ENCODE data around the gene XXYLT1. TPM values are rescaled to one million over a fixed set of nuclear protein-coding genes. Genes with fewer than 3 reads are reported as not detected.

The XXYLT1 gene
- total and polyA plus RNA-seq, 10 of the 15 experiments (the other 5 are each of a cell fraction or from before 2014, with no cell fraction given): 1.2 to 14.2 (median 9.3) TPM

DNA sequence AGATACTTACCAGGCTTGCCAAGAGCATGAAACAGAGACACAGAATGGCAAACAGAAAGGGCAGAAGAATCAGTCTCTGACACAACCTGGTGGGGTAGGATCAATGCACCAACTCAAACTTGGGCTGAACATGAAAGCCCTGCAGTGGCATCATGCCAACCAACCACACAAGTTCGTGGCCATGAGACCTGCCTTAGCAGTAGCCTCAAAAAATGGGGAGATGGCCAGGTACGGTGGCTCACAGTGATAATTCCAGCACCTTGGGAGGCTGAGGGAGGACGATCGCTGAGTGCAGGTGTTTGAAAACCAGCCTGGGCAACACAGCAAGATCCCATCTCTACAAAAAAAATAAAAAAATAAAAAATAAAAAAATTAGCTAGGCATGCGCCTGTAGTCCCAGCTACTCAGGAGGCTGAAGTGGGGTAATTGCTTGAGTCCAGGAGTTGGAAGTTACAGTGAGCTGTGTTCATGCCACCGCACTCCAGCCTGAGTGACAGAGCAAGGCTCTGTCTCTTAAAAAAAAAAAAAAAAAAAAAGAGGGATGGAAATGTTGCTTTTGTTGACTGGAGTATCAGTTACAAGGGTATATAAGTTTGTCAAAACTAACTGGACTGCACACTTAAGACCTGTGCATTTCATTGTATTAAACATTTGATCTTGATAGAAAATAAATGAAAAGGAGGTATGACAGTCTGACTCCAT is 93.4 kb downstream of the XXYLT1 start:
- H3K27me3 ChIP-seq (replicated peaks in 1 of 2; ENCODE audit: control insufficient read depth in 2 of 2, insufficient read depth in 2 of 2, low read length in 1 of 2): no peaks in the 10 kb centered on the region
- no peak for FAIRE-seq
- no peak for ATAC-seq
- H3K9me3 ChIP-seq (replicated peaks; ENCODE audit: control insufficient read depth, insufficient read depth, low read length): no peaks in the 10 kb centered on the region
- 85% methylated on average over 6 of the region's 6 CpGs for WGBS (ENCODE audit: insufficient coverage, insufficient replicate concordance, low lambda C conversion rate, missing lambda C conversion rate)
- SMC1A ChIA-PET (ENCODE audit: uncharacterized antibody, unreplicated experiment): interaction anchor here (0.6 to 1.4 kb wide), 2 partner anchors 27 to 33 kb away, joined by 3 to 4 read pairs; no protein-coding TSS in a partner anchor
- in situ Hi-C loops (cut with MboI) (no loop called here), intact Hi-C loops (cut with micrococcal nuclease; ENCODE audit: unreplicated experiment) (no loop called here)
- CTCF ChIA-PET: no interaction called here
- H2AFZ ChIP-seq (ENCODE audit: control insufficient read depth, low read depth, low read length): no peak overlapping the region
- no peak for TF ChIP-seq MTA2 (IDR thresholded peaks at IDR 0.05; ENCODE audit: low read depth)
- TF ChIP-seq, protein P1, sequence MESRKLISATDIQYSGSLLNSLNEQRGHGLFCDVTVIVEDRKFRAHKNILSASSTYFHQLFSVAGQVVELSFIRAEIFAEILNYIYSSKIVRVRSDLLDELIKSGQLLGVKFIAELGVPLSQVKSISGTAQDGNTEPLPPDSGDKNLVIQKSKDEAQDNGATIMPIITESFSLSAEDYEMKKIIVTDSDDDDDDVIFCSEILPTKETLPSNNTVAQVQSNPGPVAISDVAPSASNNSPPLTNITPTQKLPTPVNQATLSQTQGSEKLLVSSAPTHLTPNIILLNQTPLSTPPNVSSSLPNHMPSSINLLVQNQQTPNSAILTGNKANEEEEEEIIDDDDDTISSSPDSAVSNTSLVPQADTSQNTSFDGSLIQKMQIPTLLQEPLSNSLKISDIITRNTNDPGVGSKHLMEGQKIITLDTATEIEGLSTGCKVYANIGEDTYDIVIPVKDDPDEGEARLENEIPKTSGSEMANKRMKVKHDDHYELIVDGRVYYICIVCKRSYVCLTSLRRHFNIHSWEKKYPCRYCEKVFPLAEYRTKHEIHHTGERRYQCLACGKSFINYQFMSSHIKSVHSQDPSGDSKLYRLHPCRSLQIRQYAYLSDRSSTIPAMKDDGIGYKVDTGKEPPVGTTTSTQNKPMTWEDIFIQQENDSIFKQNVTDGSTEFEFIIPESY (IDR thresholded peaks at IDR 0.05): no peak
- no peaks in the 10 kb centered on the region for H3K4me1 ChIP-seq (ENCODE audit: control insufficient read depth, insufficient read depth, low read length)
- POLR2A ChIA-PET: interaction anchor here (1.1 kb wide), 1 partner anchor 16 kb away, joined by 3 read pairs; no protein-coding TSS in a partner anchor
- H3K27ac ChIP-seq (ENCODE audit: control insufficient read depth, insufficient read depth): no peak overlapping the region
- H3K36me3 ChIP-seq (ENCODE audit: control insufficient read depth in 2 of 2, insufficient read depth in 2 of 2, low read length in 1 of 2): no peaks in the 10 kb centered on the region
- RAD21 ChIA-PET (ENCODE audit: unreplicated experiment): no interaction called here
- no TSS peak for BruUV-seq (replicated peaks)
- no peak overlapping the region for H3K4me3 ChIP-seq
- no peak for DNase-seq (ENCODE audit: low read depth, low spot score)
- H3K4me2 ChIP-seq (ENCODE audit: control insufficient read depth, insufficient read depth): no peak overlapping the region
- H3K79me2 ChIP-seq (ENCODE audit: control insufficient read depth, insufficient read depth, low read length): no peaks in the 10 kb centered on the region
- H3K9ac ChIP-seq (ENCODE audit: control insufficient read depth, insufficient read depth, low read length): no peak overlapping the region
- no peaks in the 10 kb centered on the region for H4K20me1 ChIP-seq (ENCODE audit: control insufficient read depth, insufficient read depth)

- intact Hi-C loops (cut with micrococcal nuclease; ENCODE audit: unreplicated experiment) (no loop called here), in situ Hi-C loops (cut with MboI) (no loop called here)
- H3K9ac ChIP-seq (ENCODE audit: control insufficient read depth, insufficient read depth, low read length): no peak overlapping the region
- H3K4me1 ChIP-seq (ENCODE audit: control insufficient read depth, insufficient read depth, low read length): no peaks in the 10 kb centered on the region
- no peaks in the 10 kb centered on the region for H3K79me2 ChIP-seq (ENCODE audit: control insufficient read depth, insufficient read depth, low read length)
- ChIA-PET CTCF (no interaction called here), RAD21 (ENCODE audit: unreplicated experiment) (no interaction called here), POLR2A (no interaction called here), SMC1A (ENCODE audit: uncharacterized antibody, unreplicated experiment) (no interaction called here)
- H4K20me1 ChIP-seq (ENCODE audit: control insufficient read depth, insufficient read depth): no peaks in the 10 kb centered on the region
- no peak overlapping the region for H3K4me2 ChIP-seq (ENCODE audit: control insufficient read depth, insufficient read depth)
- H3K27me3 ChIP-seq (replicated peaks in 1 of 2; ENCODE audit: control insufficient read depth in 2 of 2, insufficient read depth in 2 of 2, low read length in 1 of 2): no peaks in the 10 kb centered on the region
- no peak overlapping the region for H3K27ac ChIP-seq (ENCODE audit: control insufficient read depth, insufficient read depth)
- 90% methylated on average over 12 of the region's 12 CpGs for WGBS (ENCODE audit: insufficient coverage, insufficient replicate concordance, low lambda C conversion rate, missing lambda C conversion rate)
- no peak overlapping the region for H3K4me3 ChIP-seq
- H3K36me3 ChIP-seq (ENCODE audit: control insufficient read depth in 2 of 2, insufficient read depth in 2 of 2, low read length in 1 of 2): no peaks in the 10 kb centered on the region
- no peak for FAIRE-seq
- H2AFZ ChIP-seq (ENCODE audit: control insufficient read depth, low read depth, low read length): no peak overlapping the region
- TF ChIP-seq SREBF1 (IDR thresholded peaks at IDR 0.05; ENCODE audit: low read length): no peak
- TF ChIP-seq NFYB (IDR thresholded peaks at IDR 0.05; ENCODE audit: insufficient read depth, low read depth, low read length): no peak
- no peak for TF ChIP-seq ATF7 (IDR thresholded peaks at IDR 0.05; ENCODE audit: low read depth)
- TF ChIP-seq RFX5 (IDR thresholded peaks at IDR 0.05; ENCODE audit: low read depth, low read length): no peak
- TF ChIP-seq ZNF384 (IDR thresholded peaks at IDR 0.05; ENCODE audit: borderline replicate concordance, low read depth, low read length): no peak
- TF ChIP-seq ZNF622 (IDR thresholded peaks at IDR 0.05): no peak
- TF ChIP-seq FOXK2 (IDR thresholded peaks at IDR 0.05): no peak
- no peak for TF ChIP-seq MAX (IDR thresholded peaks at IDR 0.05; ENCODE audit: low read depth, low read length)
- TF ChIP-seq BMI1 (IDR thresholded peaks at IDR 0.05; ENCODE audit: borderline replicate concordance): no peak
- TF ChIP-seq NR2F1 (conservative IDR thresholded peaks at IDR 0.05): no peak
- no peaks in the 10 kb centered on the region for H3K9me3 ChIP-seq (replicated peaks; ENCODE audit: control insufficient read depth, insufficient read depth, low read length)
- ATAC-seq: no peak
- no TSS peak for BruUV-seq (replicated peaks)
- no peak for DNase-seq (ENCODE audit: low read depth, low spot score)
These were observed 94.2 kb downstream of the XXYLT1 start for GRCh38 chr3:195176776-195177175.
